GM12873 (cell line): ENCODE measurements around the gene TSC22D3.

ENCODE experiments used
- TF ChIP-seq, protein P1 (sequence below): IDR thresholded peaks from 2 replicates; pipeline ENCODE4 v1.5.1; 2012; ENCODE audit warnings: low read depth, mild to moderate bottlenecking, moderate library complexity, low read length, control low read depth; ENCODE audit not compliant: insufficient read depth; ENCODE audit errors: missing control alignments

Gene TSC22D3

DNA sequence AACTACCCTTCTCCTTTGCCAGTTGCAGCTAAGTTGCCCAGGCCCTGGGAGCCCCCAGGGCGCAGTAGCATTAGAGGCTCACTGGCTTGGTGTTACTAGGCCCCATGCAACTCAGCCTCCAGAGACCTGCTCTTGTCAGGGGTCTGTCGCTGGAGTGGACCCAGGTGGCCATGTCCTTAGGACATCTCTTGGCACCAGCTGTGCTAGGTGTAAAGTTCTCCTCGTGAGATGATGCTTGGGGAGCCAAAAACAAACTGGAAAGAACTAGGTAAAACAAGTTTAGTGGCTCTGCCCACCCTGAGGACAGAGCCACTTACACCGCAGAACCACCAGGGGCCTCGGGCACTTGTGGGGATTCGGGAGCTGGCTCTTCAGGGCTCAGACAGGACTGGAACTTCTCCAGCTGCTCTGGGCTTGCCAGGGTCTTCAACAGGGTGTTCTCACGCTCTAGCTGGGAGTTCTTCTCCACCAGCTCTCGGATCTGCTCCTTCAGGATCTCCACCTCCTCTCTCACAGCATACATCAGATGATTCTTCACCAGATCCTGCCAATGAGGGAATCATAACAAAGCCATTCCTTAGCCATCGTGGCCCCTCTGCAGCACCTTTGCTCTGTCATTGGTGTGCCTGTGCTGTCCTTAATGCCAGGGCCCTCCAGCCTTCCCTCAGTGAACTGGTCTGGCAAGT lies 61.2 kb downstream of the TSC22D3 start:
- TF ChIP-seq, protein P1, sequence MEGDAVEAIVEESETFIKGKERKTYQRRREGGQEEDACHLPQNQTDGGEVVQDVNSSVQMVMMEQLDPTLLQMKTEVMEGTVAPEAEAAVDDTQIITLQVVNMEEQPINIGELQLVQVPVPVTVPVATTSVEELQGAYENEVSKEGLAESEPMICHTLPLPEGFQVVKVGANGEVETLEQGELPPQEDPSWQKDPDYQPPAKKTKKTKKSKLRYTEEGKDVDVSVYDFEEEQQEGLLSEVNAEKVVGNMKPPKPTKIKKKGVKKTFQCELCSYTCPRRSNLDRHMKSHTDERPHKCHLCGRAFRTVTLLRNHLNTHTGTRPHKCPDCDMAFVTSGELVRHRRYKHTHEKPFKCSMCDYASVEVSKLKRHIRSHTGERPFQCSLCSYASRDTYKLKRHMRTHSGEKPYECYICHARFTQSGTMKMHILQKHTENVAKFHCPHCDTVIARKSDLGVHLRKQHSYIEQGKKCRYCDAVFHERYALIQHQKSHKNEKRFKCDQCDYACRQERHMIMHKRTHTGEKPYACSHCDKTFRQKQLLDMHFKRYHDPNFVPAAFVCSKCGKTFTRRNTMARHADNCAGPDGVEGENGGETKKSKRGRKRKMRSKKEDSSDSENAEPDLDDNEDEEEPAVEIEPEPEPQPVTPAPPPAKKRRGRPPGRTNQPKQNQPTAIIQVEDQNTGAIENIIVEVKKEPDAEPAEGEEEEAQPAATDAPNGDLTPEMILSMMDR, result peak; percentile 34

DNA sequence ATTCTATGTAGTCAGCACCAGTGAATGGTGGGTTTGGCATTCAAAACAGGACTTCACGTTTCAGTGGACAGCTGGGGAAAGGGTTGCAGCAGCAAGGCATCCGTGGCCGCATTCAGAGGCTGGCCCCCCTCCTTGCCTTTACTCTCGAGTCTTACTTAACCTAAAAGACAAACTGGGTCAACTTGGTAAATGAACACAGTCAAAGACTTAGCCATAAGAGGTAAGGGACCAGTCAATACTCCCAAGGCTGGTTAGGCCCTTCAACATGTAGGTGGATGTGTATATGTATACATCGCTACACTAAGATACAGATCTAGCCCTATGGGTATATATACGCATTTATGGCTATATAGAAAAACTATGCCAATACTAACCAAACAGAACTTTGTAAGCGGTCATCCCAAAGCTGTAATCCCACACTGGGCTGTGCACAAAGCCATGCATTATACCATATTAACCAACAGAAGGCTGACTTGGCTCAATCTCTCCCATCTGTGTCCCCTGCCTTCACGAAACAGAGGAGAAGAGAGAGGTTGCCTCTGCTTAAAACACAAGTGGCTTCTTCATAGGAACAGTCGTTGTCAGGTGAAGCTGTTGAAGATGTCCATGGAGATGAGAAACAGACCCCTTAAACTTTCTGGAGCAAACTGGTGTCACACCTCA lies 61.9 kb downstream of the TSC22D3 start:
- TF ChIP-seq, protein P1, result no peak

DNA sequence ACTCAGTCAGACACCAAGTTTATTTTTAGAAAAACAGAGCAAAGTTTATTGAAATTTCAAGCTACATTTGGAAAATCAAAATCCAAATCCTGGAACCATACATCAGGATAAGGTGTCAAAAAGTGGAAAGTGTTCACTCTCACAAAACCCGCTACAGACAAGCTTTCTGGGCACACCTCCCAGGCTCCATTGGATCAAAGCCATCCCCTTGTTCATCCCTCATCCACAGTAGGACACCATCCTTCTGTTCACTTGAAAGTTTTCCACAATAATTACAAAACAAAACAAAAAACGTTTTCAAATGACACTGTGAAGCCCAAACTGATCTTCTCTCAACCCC lies 62.4 kb downstream of the TSC22D3 start:
- TF ChIP-seq, protein P1, result no peak

DNA sequence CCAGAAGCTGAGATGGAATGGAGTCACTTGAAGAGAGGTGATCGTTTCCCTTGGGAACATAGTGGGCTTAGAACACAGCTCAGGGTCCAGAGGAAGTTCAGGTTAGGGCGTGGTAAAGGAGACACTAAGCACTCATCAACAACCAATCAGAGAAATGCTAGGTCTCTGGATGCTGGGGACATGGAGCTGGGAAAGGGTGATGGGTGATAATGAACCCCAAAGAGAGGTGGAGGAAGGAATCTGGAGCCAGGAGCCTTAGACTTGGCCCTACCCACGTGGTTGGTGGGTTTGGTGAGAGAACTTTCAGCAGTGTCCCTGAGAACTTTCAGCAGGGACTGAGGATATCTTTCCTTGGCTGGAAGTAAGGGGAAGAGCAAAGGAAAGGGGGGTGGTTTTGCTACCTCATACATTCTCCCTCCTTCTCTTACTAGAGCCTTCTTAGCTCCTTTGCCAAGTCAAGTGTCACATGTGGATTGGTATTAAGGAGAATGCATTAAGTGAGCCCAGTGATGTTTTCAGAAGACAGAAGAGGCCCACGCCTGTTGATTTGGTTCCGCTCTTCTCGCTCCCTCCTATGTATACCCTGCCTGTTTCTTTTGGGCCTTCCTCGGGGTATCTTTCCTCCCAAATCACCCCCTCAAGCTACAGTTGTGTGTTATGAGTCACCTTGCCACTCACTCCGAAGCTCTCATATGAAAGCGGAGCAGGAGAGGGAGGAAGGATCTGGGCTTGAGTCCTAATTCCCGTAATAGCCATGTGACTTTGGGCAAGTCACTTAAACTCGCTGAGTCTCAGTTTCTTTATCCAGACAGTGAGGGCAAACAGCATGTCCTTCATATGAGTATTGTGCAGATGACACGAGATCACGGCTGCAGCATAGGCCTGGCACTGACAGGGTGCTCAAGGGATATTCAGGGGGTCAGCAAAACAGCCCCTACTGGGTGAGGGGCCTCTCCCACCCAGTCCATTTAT lies 63.1 kb downstream of the TSC22D3 start:
- TF ChIP-seq, protein P1, result no peak

DNA sequence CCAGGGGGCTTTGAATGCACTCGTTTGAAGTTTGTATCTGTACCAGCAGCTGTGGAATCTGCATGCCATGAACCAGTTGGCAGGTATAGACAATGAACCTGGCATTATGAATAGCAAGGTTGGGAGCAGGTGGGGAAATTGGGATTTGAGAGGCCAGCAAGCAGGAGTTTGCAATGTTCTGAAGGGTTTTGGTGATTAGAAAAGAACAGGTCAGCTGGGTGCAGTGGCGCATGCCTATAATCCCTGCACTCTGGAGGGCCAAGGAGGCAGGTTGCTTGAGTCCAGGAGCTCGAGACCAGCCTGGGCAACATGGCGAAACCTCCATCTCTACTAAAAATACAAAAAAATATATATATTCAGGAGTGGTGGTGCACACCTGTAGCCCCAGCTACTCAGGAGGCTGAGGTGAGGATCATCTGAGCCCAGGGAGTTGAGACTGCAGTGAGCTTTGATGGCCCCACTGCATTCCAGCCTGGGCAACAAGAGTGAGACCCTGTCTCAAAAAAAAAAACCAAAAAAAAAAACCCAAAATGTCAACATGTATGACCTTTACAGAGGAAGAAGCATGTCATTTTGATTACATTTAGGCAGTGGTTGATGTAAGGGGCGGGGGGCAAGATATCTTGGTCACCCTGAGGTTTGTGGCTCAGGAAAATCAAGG lies 63.9 kb downstream of the TSC22D3 start:
- TF ChIP-seq, protein P1, result no peak

DNA sequence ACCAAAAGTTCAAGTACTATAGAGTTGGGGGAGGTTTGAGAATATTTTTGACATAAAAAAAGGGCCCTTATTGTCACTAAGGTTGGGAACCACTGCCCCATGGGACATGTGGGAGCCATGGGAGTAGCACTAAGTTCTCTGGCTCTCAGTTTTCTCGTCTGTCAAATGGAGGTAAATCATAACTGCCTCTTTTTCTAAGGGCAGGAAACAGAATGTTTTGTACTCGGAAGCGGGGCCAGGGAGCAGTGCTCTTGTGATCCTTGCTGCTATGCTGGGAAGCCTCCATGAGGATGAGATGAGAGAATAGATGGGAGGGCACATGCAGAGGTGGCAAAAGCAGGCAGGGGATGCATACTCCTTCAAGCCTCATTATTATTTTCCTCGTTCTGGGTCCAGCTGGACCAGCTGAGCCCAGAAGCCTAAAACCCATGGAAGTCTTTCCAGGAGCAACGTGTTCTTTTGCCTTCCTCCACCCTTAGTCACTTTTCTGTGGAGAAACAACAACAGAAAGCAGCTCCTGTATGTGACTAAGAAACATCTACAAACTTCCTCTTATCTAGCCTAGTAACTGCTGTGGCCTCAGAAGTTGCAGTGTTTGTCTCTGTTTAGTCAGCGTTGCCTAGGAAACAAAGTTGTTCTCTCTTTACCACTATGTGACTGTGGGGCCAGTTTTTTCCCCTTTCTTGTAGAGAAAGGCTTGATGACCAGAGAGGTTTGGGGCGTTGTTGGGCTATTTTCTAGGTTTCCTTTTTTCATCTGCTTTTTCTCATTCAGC lies 64.8 kb downstream of the TSC22D3 start:
- TF ChIP-seq, protein P1, result no peak
